HG03565 (cell line): Measurements from ENCODE around the gene AGAP3.
A peak's percentile ranks its signal among the peaks of the same experiment; 100 is the strongest.

ENCODE experiments used
- ATAC-seq: cut with Tn5 transposase; IDR thresholded peaks from one replicate; pipeline ENCODE4 v1.9.1; 2021; ENCODE audit warnings: mild to moderate bottlenecking, moderate library complexity; ENCODE audit not compliant: unreplicated experiment

AGAP3 gene

GRCh38 chr7:151122796-151123157, 36.5 kb downstream of the AGAP3 start:
- ATAC-seq: no peak

- ATAC-seq: no peak
Measured at GRCh38 chr7:151123158-151123821, 37.0 kb downstream of the AGAP3 start.

- peak; percentile 74 for ATAC-seq
Measured at GRCh38 chr7:151123822-151124464, 37.7 kb downstream of the AGAP3 start.

- no peak for ATAC-seq
Measured at GRCh38 chr7:151124481-151124880, 38.2 kb downstream of the AGAP3 start.

- no peak for ATAC-seq
Measured at GRCh38 chr7:151124899-151125399, 38.7 kb downstream of the AGAP3 start.

GRCh38 chr7:151125470-151125845, 39.2 kb downstream of the AGAP3 start:
- ATAC-seq: no peak

- ATAC-seq: no peak
Measured at GRCh38 chr7:151125846-151126481, 39.7 kb downstream of the AGAP3 start.

- no peak for ATAC-seq
Measured at GRCh38 chr7:151126491-151127137, 40.3 kb downstream of the AGAP3 start.

GRCh38 chr7:151128144-151128543, 41.9 kb downstream of the AGAP3 start:
- no peak for ATAC-seq

GRCh38 chr7:151128716-151129115, 42.4 kb downstream of the AGAP3 start:
- ATAC-seq: no peak

- ATAC-seq: no peak
Measured at GRCh38 chr7:151129117-151129959, 43.1 kb downstream of the AGAP3 start.

GRCh38 chr7:151129960-151130591, 43.8 kb downstream of the AGAP3 start:
- ATAC-seq: no peak

GRCh38 chr7:151130741-151131157, 44.5 kb downstream of the AGAP3 start:
- ATAC-seq: no peak

GRCh38 chr7:151131224-151131591, 44.9 kb downstream of the AGAP3 start:
- ATAC-seq: no peak

GRCh38 chr7:151131592-151132293, 45.5 kb downstream of the AGAP3 start:
- ATAC-seq: no peak

GRCh38 chr7:151132461-151133205, 46.4 kb downstream of the AGAP3 start:
- ATAC-seq: no peak

- ATAC-seq: no peak
Measured at GRCh38 chr7:151133266-151133985, 47.2 kb downstream of the AGAP3 start.

- ATAC-seq: no peak
Measured at GRCh38 chr7:151133986-151134742, 47.9 kb downstream of the AGAP3 start.
